PC-9 (cell line): ENCODE results near the gene HYAL1.

Experiments
- CTCF ChIP-seq: fragments of 200-600 bp; sonication (generic); conservative IDR thresholded peaks from 2 replicates; pipeline ENCODE4 v1.6.1; 2017; ENCODE audit warnings: mixed run types, antibody characterized with exemption, mild to moderate bottlenecking, moderate library complexity
- EZH2 ChIP-seq: fragments of 200-600 bp; sonication (generic); IDR thresholded peaks from 2 replicates; pipeline ENCODE4 v1.8.0; 2017; ENCODE audit warnings: antibody characterized with exemption, low read depth

- TF ChIP-seq EZH2: no peak
- no peak for TF ChIP-seq CTCF
These were observed 40.6 kb downstream of the HYAL1 start for GRCh38 chr3:50262778-50263177.
